ENCODE results near the gene CBX1.

- TF ChIP-seq POLR2AphosphoS5 (IDR thresholded peaks at IDR 0.05) (no peak), EP300 (IDR thresholded peaks at IDR 0.05) (no peak)
Observed at GRCh38 chr17:48070195-48070594, 31.1 kb downstream of the CBX1 start.

Data from upper lobe of left lung (tissue), 4 donors.